Prostate gland (tissue), 1 donor: ENCODE measurements around the gene SGPP1.

Experiments
- POLR2A ChIP-seq: fragments of 450-650 bp; IDR thresholded peaks from one replicate; pipeline ENCODE4 v1.6.1; 2016; ENCODE audit warnings: antibody characterized with exemption, mild to moderate bottlenecking
- POLR2AphosphoS5 ChIP-seq: sonication (generic); formaldehyde crosslinking; IDR thresholded peaks from one replicate; pipeline ENCODE4 v1.6.1; 2017; ENCODE audit warnings: antibody characterized with exemption

GRCh38 chr14:63745272-63745671, 17.4 kb upstream of the SGPP1 start:
- no peak for TF ChIP-seq POLR2AphosphoS5
- no peak for TF ChIP-seq POLR2A
